GM21515 (cell line): ENCODE measurements around the gene ADGRL3.
"Not testable (repeated sequence)": the region's sequence is repeated elsewhere in the genome, so short reads cannot be mapped to it uniquely, and the experiment has no call there.

ENCODE experiments used
- ATAC-seq: cut with Tn5 transposase; IDR thresholded peaks from one replicate; pipeline ENCODE4 v1.9.1; 2021; ENCODE audit not compliant: unreplicated experiment

Gene ADGRL3

GRCh38 chr4:61336488-61336887 lies 136.4 kb downstream of the ADGRL3 start:
- no peak for ATAC-seq

DNA sequence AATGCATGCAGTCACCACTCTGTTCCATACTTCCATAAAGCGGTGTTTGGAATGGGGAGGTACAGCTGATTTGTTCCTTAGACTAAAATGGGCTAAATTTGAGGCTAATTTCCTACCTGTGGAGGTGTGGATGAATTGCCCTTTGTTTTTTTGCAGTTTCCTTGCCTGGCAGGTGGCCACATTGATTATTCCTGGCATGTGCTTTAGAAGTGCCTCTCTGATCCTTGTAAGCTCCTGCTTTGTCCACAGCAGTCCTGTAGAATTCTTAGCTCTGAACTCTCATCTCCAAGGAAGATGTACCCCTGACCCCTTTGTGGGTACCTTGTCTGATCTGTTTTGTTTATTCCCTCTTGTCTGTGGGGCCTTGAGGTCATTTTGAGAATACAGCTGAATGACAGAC lies 136.8 kb downstream of the ADGRL3 start:
- no peak for ATAC-seq

- ATAC-seq = no peak
These were observed 141.9 kb downstream of the ADGRL3 start for GRCh38 chr4:61342061-61342460.

DNA sequence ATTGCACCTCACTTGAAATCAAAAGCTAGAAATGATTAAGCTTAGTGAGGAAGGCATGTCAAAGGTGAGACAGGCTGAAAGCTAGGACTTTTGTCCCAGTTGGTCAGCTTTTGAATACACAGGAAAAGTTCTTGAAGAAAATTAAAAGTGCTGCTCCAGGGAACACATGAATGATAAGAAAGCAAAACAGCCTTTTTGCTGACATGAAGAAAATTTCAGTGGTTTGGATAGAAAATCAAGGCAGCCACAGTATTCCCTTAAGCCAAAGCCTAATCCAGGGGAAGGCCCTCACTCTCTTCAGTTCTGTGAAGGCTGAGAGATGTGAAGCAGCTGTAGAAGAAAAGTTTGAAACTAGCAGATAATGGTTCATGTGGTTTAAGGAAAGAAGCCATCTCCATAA lies 150.8 kb downstream of the ADGRL3 start:
- ATAC-seq = no peak

GRCh38 chr4:61356696-61357095 lies 156.6 kb downstream of the ADGRL3 start:
- ATAC-seq = no peak

DNA sequence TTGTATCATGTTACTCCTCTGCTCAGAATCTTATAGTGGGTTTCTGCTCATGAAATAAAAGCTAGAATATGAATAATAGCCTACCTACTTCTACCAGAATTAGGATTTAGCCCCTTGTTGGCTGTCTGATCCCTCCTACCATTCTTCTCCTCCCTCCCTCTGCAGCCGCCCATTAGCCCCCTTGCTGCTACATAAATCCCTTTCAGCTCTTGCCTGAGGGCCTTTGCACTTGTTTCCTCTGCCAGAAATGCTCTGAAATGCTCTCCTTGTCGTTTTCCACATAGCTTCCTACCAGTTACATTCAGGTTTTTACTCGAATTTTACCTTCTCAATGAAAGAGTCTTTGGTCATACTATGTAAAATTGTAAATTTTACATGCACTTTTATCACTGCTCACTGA lies 159.2 kb downstream of the ADGRL3 start:
- no peak for ATAC-seq

GRCh38 chr4:61372817-61373216 lies 172.7 kb downstream of the ADGRL3 start:
- not testable (repeated sequence) for ATAC-seq

- no peak for ATAC-seq
These were observed 173.8 kb downstream of the ADGRL3 start for GRCh38 chr4:61373901-61374440.

DNA sequence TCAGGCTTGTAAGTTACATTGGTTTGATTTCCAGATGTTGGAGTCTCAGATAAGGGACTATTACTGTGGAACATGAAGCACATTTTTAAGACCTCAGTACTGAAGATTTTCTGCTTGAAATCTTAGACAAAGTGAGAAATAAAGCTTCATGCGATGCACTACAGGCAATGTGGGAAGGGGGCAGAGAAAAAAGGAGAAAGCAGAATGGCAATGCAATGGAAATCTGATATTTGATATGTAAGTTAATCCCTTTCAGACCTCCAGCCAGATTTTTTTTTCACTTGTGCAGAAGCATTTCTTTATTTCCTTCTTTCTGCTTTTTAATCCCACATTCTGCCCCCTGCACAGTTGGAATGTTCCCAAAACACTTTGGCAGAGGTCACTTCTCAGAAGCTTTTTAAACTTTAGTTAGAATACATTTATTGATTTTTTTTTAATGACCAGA lies 174.3 kb downstream of the ADGRL3 start:
- ATAC-seq = no peak

DNA sequence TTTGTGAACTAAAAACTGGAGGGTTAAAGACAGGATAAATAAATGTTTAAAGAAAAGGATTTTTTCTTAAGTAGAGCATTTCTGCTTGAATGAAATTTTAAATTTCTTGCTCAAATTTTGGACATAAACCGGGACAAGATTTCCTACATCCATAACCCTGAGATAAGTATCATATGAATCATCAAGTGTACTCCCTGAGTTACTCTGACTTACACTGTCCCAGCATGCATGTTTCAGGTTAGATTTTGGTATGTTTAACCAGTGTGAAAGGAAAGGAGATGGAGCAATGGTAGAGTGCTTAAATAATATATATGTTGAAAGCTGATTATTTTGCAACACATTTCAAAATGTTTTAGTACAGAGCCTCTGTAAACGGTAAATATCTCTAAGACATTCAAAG lies 175.2 kb downstream of the ADGRL3 start:
- no peak for ATAC-seq

- no peak for ATAC-seq
These were observed 176.2 kb downstream of the ADGRL3 start for GRCh38 chr4:61376301-61376700.

DNA sequence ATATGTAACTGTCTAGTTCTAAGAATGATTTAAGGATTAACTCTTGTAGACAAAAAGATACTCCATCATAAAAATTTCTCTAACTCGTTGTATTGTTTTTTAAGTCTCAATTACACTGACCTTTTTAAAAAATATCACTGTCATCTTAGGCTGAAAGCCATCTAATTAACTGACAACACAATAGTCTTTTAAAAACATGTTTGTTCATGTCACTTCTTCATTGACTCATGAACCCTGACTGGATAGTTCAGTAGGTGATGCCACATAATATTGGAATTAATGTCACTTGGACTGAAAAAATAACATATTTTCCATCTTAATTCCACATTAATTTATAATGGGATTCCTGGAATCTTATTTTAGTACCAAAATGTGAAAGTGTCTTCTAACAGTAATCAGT lies 179.3 kb downstream of the ADGRL3 start:
- no peak for ATAC-seq

GRCh38 chr4:61380865-61381264 lies 180.7 kb downstream of the ADGRL3 start:
- ATAC-seq = no peak

DNA sequence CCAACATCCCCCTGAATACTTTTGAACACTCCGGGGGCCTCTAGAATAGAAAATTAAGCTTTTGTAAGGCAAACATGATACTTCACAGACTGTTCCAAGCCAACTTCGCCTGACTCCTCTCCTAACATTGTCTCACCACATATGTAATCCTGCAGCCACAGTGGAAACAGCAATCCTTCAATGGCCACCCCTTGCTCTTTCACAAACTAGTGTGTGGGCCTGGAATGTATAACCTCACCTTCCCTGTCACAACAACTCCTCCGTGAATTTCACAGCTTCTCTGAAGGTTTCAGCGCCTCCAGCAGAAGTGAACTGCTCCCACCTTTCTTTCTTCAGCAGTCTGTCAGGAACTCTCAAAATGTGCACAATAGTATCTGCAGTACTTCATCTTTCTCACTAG lies 185.1 kb downstream of the ADGRL3 start:
- ATAC-seq = no peak

DNA sequence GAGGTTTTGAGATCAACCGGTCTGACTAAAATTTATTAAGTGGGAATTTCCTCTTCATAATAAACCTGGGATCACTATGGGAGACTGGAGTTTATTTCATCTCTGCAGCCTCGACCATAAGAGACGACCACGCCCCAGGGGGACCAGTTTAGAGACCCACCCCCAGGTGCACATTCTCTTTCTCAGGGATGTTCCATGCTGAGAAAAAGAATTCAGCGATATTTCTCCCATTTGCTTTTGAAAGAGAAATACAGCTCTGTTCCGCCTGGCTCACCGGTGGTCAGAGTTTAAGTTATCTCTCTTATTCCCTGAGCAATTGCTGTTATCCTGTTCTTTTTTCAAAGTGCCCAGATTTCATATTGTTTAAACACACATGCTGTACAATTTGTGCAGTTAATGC lies 187.2 kb downstream of the ADGRL3 start:
- ATAC-seq = not testable (repeated sequence)

- ATAC-seq = no peak
These were observed 189.5 kb downstream of the ADGRL3 start for GRCh38 chr4:61389640-61390039.

GRCh38 chr4:61395754-61396153 lies 195.6 kb downstream of the ADGRL3 start:
- ATAC-seq = no peak

DNA sequence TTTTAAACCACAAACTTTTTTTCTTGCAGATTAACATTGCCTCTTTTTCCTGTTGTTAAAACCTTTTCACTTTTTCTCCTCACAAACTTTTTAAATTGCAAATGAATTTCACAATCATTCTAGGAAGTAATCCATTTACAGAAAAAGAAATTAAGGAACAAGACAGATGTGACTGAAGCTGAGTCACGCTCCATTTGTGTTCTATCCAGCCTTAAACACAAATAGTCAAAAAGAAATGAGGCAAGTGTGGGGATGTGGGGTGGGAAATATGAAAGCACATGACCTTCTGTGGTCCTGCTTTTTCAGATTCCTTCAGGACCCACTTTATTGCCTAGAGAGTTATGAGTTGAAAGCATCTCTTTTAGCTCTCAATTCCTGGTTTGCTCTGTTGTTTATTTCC lies 197.0 kb downstream of the ADGRL3 start:
- no peak for ATAC-seq

- ATAC-seq = no peak
These were observed 200.4 kb downstream of the ADGRL3 start for GRCh38 chr4:61400439-61401038.

DNA sequence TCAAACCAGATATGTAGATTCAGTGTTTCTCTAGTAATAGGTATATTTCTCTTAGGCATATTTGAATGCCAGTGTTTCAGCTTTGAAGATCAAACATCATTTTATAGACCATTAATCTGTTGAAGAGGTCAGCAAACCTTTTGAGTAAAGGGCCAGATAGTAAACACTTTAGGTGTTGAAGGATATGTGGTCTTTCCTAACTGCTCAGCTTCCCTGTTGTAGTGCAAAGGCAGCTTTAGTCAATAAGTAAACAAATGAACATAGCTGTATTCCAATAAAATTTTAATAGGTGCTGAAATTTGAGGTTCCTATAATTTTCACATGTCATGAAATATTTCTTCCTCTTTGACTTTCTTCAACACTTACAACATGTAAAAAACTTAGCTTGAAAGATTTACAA lies 201.6 kb downstream of the ADGRL3 start:
- no peak for ATAC-seq

DNA sequence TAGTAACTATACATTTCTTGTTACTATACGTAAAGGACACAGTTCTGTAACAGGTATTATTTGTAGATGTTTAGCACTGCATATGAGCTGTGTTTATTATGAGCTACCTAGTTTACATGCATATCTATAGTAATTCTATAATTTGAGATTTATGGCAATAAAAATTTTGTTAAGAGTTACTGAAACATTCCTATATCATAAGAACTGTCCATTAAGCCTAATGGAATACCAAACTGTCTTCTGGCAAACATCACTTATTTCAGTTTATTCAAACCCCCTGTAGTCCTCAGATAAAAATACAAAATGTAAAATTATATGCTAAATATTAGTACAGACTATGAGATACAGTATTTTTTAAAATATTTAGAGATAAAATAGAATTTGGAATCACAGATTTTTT lies 205.2 kb downstream of the ADGRL3 start:
- no peak for ATAC-seq

- no peak for ATAC-seq
These were observed 206.6 kb downstream of the ADGRL3 start for GRCh38 chr4:61406677-61407076.
